HCT116 (cell line): Measurements from ENCODE around the gene BICD2.

Source experiments
- ATF3 ChIP-seq: IDR thresholded peaks from 2 replicates; pipeline ENCODE4 v1.6.1; 2012
- CBX3 ChIP-seq: IDR thresholded peaks from 2 replicates; pipeline ENCODE4 v1.6.1; 2012; ENCODE audit warnings: low read depth
- CTCF ChIP-seq, 3 experiments: fragments of 200-600 bp in 1 of 3; sonication (generic) in 1 of 3; IDR thresholded peaks in 2 of 3; conservative IDR thresholded peaks in 1 of 3; 2 replicates each; pipeline ENCODE4 v1.5.1; 2012 to 2017; ENCODE audit warnings: low read depth in 2 of 3, low read length in 2 of 3, antibody characterized with exemption in 1 of 3, borderline replicate concordance in 1 of 3, control low read depth in 1 of 3, mild to moderate bottlenecking in 1 of 3, mixed read lengths in 1 of 3, mixed run types in 1 of 3, moderate library complexity in 1 of 3; ENCODE audit not compliant: insufficient read depth in 1 of 3
- EZH2 ChIP-seq: fragments of 200-600 bp; sonication (generic); IDR thresholded peaks from 2 replicates; pipeline ENCODE4 v1.6.1; 2017; ENCODE audit warnings: antibody characterized with exemption, mixed run types
- EZH2phosphoT487 ChIP-seq: fragments of 200-600 bp; IDR thresholded peaks from 2 replicates; pipeline ENCODE4 v1.6.1; 2018; ENCODE audit warnings: antibody characterized with exemption, borderline replicate concordance
- JUND ChIP-seq: IDR thresholded peaks from 2 replicates; pipeline ENCODE4 v1.6.1; 2012
- POLR2A ChIP-seq: IDR thresholded peaks from 2 replicates; pipeline ENCODE4 v1.7.0; 2011; ENCODE audit warnings: borderline replicate concordance; ENCODE audit not compliant: insufficient read depth, insufficient read length; ENCODE audit errors: extremely low read depth
- SP1 ChIP-seq: IDR thresholded peaks from 2 replicates; pipeline ENCODE4 v1.6.1; 2012; ENCODE audit warnings: low read depth
- TCF7L2 ChIP-seq: IDR thresholded peaks from 2 replicates; pipeline ENCODE4 v1.7.0; 2011; ENCODE audit warnings: borderline replicate concordance, inconsistent platforms; ENCODE audit not compliant: insufficient read depth, insufficient read length; ENCODE audit errors: extremely low read depth
- YY1 ChIP-seq: IDR thresholded peaks from 2 replicates; pipeline ENCODE4 v1.6.1; 2011; ENCODE audit warnings: low read length, low read depth, moderate library complexity, mild to moderate bottlenecking; ENCODE audit not compliant: insufficient replicate concordance; ENCODE audit errors: extremely low read depth
- ZNF274 ChIP-seq: fragments of 200-500 bp; sonication (Bioruptor generic); IDR thresholded peaks from 2 replicates; pipeline ENCODE4 v1.6.1; 2014; ENCODE audit warnings: mild to moderate bottlenecking, low read depth, low read length, inconsistent platforms

GRCh38 chr9:92794426-92794825, 29.8 kb upstream of the BICD2 start:
- TF ChIP-seq SP1 = no peak
- TF ChIP-seq CTCF (IDR thresholded peaks at IDR 0.05 in 2 of 3, conservative IDR thresholded peaks at IDR 0.05 in 1 of 3; ENCODE audit: borderline replicate concordance in 1 of 3, insufficient read depth in 1 of 3, low read depth in 2 of 3, low read length in 2 of 3) = no peak
- no peak for TF ChIP-seq EZH2phosphoT487
- TF ChIP-seq JUND = no peak
- no peak for TF ChIP-seq POLR2A
- TF ChIP-seq YY1 = no peak
- no peak for TF ChIP-seq EZH2
- no peak for TF ChIP-seq TCF7L2
- TF ChIP-seq ZNF274 = no peak
- no peak for TF ChIP-seq CBX3
- no peak for TF ChIP-seq ATF3
